HCT116 (cell line): Measurements from ENCODE around the gene NNAT. TPM values are rescaled to one million over a fixed set of nuclear protein-coding genes. Genes with fewer than 3 reads are reported as not detected.

ENCODE experiments used
- ATAC-seq: fragments of 200-7000 bp; cut with Tn5 transposase; 2 replicates; pipeline ENCODE4 v1.9.1; 2020; ENCODE audit warnings: mild to moderate bottlenecking, moderate library complexity
- BruUV-seq: library from RNA; stranded (reverse); fragments of 400-500 nt; replicated peaks from 2 replicates; lab custom pipeline; 2021; lab: Mats Ljungman, UMichigan
- CTCF ChIA-PET: fragments of 300-600 bp; sonication (Branson Sonifier 250); formaldehyde crosslinking; loops from one replicate; lab custom pipeline; 2021; ENCODE audit warnings: antibody characterized with exemption; lab: Charles Lee
- POLR2A ChIA-PET: fragments of 300-600, 350-600 bp; sonication (Branson Sonifier 250); formaldehyde crosslinking; loops from one replicate; lab custom pipeline; 2021; ENCODE audit warnings: antibody characterized with exemption; lab: Charles Lee
- RAD21 ChIA-PET, 2 experiments: fragments of 300-600 bp; sonication (Branson Sonifier 250); formaldehyde crosslinking; loops; one replicate each; lab custom pipeline; 2023; ENCODE audit warnings: low total read pairs in 2 of 2; ENCODE audit not compliant: uncharacterized antibody in 2 of 2, unreplicated experiment in 2 of 2, low non-redundant PET in 1 of 2; lab: Charles Lee
- DNase-seq: peaks from one replicate; pipeline ENCODE4 v3.0.0-alpha.2; 2010; ENCODE audit warnings: low read depth, low spot score
- H2AFZ ChIP-seq: fragments of 200-600 bp; shearing (Covaris generic), sonication (generic); 2 replicates; pipeline ENCODE4 v1.6.1; 2017; ENCODE audit warnings: low read depth, mixed run types, mixed read lengths, antibody characterized with exemption, low read length; ENCODE audit not compliant: poor library complexity, severe bottlenecking
- H3K27ac ChIP-seq: 2 replicates; pipeline ENCODE4 v1.5.1; 2012; ENCODE audit warnings: low read depth, low read length
- H3K27me3 ChIP-seq: fragments of 200-600 bp; sonication (generic); 2 replicates; pipeline ENCODE4 v1.6.1; 2016; ENCODE audit warnings: mixed run types, low read length, mixed read lengths; ENCODE audit not compliant: insufficient read depth
- H3K36me3 ChIP-seq, 2 experiments: fragments of 200-500 bp in 1 of 2; fragments of 200-600 bp in 1 of 2; sonication (Bioruptor generic) in 1 of 2; sonication (generic) in 1 of 2; 2 replicates each; pipeline versions ENCODE4 v1.5.1 to v1.6.1; 2014 to 2016; ENCODE audit warnings: low read length in 2 of 2, inconsistent platforms in 1 of 2, mixed read lengths in 1 of 2, mixed run types in 1 of 2; ENCODE audit not compliant: insufficient read depth in 2 of 2, control insufficient read depth in 1 of 2
- H3K4me1 ChIP-seq, 2 experiments: fragments of 200-600 bp in 1 of 2; sonication (generic) in 1 of 2; 2 replicates each; pipeline versions ENCODE4 v1.5.1 to v1.6.1; 2012 to 2017; ENCODE audit warnings: low read length in 2 of 2, inconsistent platforms in 1 of 2, mild to moderate bottlenecking in 1 of 2, mixed read lengths in 1 of 2, mixed run types in 1 of 2, moderate library complexity in 1 of 2; ENCODE audit not compliant: insufficient read depth in 2 of 2, control insufficient read depth in 1 of 2
- H3K4me2 ChIP-seq: fragments of 200-600 bp; sonication (generic); 2 replicates; pipeline ENCODE4 v1.6.1; 2017; ENCODE audit warnings: mixed run types, low read length, mixed read lengths
- H3K4me3 ChIP-seq, 2 experiments: fragments of 200-600 bp in 1 of 2; sonication (generic) in 1 of 2; replicated peaks in 1 of 2; 2 replicates each; pipeline ENCODE4 v1.5.1; 2011 to 2016; ENCODE audit warnings: low read length in 2 of 2, control low read depth in 1 of 2, low read depth in 1 of 2, mild to moderate bottlenecking in 1 of 2, mixed read lengths in 1 of 2, mixed run types in 1 of 2
- H3K79me2 ChIP-seq: fragments of 200-600 bp; sonication (generic); 2 replicates; pipeline ENCODE4 v1.6.1; 2017; ENCODE audit warnings: mild to moderate bottlenecking, mixed run types, low read length, moderate library complexity, mixed read lengths; ENCODE audit not compliant: insufficient read depth
- H3K9ac ChIP-seq: fragments of 200-600 bp; sonication (generic); 2 replicates; pipeline ENCODE4 v1.6.1; 2016; ENCODE audit warnings: low read length, mixed read lengths
- H3K9me2 ChIP-seq: fragments of 200-600 bp; sonication (generic), shearing (Covaris generic); 2 replicates; pipeline ENCODE4 v1.6.1; 2017; ENCODE audit warnings: mixed run types, mild to moderate bottlenecking, moderate library complexity; ENCODE audit not compliant: insufficient read depth
- H3K9me3 ChIP-seq, 2 experiments: fragments of 200-500 bp in 1 of 2; fragments of 200-600 bp in 1 of 2; sonication (Bioruptor generic) in 1 of 2; sonication (generic) in 1 of 2; 2 replicates each; pipeline ENCODE4 v1.6.1; 2014 to 2017; ENCODE audit warnings: low read length in 2 of 2, mixed read lengths in 2 of 2, inconsistent platforms in 1 of 2, low read depth in 1 of 2, mild to moderate bottlenecking in 1 of 2, mixed run types in 1 of 2, moderate library complexity in 1 of 2; ENCODE audit not compliant: control insufficient read depth in 1 of 2, insufficient read depth in 1 of 2
- H4K20me1 ChIP-seq: fragments of 200-600 bp; sonication (generic), shearing (Covaris generic); 2 replicates; pipeline ENCODE4 v1.6.1; 2017; ENCODE audit warnings: mixed run types, mild to moderate bottlenecking, moderate library complexity; ENCODE audit not compliant: insufficient read depth
- ELF1 ChIP-seq: IDR thresholded peaks from 2 replicates; pipeline ENCODE4 v1.6.1; 2012; ENCODE audit warnings: low read depth, borderline replicate concordance
- EZH2 ChIP-seq: fragments of 200-600 bp; sonication (generic); IDR thresholded peaks from 2 replicates; pipeline ENCODE4 v1.6.1; 2017; ENCODE audit warnings: antibody characterized with exemption, mixed run types
- FOSL1 ChIP-seq: IDR thresholded peaks from 2 replicates; pipeline ENCODE4 v1.6.1; 2012; ENCODE audit warnings: low read depth
- JUND ChIP-seq: IDR thresholded peaks from 2 replicates; pipeline ENCODE4 v1.6.1; 2012
- POLR2A ChIP-seq: IDR thresholded peaks from 2 replicates; pipeline ENCODE4 v1.7.0; 2011; ENCODE audit warnings: borderline replicate concordance; ENCODE audit not compliant: insufficient read depth, insufficient read length; ENCODE audit errors: extremely low read depth
- RAD21 ChIP-seq: IDR thresholded peaks from 2 replicates; pipeline ENCODE4 v1.6.1; 2012; ENCODE audit warnings: low read depth, mild to moderate bottlenecking
- SIN3A ChIP-seq: IDR thresholded peaks from 2 replicates; pipeline ENCODE4 v1.6.1; 2012; ENCODE audit warnings: low read depth
- SP1 ChIP-seq: IDR thresholded peaks from 2 replicates; pipeline ENCODE4 v1.6.1; 2012; ENCODE audit warnings: low read depth
- SRF ChIP-seq: IDR thresholded peaks from 2 replicates; pipeline ENCODE4 v1.6.1; 2012; ENCODE audit warnings: low read depth
- ZFX ChIP-seq: fragments of 450-650 bp; IDR thresholded peaks from 2 replicates; pipeline ENCODE4 v1.6.1; 2017
- intact Hi-C: fragments of 100-400 bp; cut with micrococcal nuclease; formaldehyde crosslinking; loops from 2 replicates; pipeline ENCODE4 v1.10.0; 2022
- total RNA-seq: library from RNA; stranded (reverse); gene quantifications from one replicate; pipeline ENCODE4 v1.2.1, GENCODE V29; 2021; ENCODE audit not compliant: unreplicated experiment
- TF ChIP-seq, protein P1 (sequence below), 3 experiments: fragments of 200-600 bp in 1 of 3; sonication (generic) in 1 of 3; IDR thresholded peaks in 2 of 3; conservative IDR thresholded peaks in 1 of 3; 2 replicates each; pipeline ENCODE4 v1.5.1; 2012 to 2017; ENCODE audit warnings: low read depth in 2 of 3, low read length in 2 of 3, antibody characterized with exemption in 1 of 3, borderline replicate concordance in 1 of 3, control low read depth in 1 of 3, mild to moderate bottlenecking in 1 of 3, mixed read lengths in 1 of 3, mixed run types in 1 of 3, moderate library complexity in 1 of 3; ENCODE audit not compliant: insufficient read depth in 1 of 3
- TF ChIP-seq, protein P2 (sequence below): IDR thresholded peaks from 2 replicates; pipeline ENCODE4 v1.6.1; 2012

Gene NNAT
- total RNA-seq, 1 experiment from 2014 or later = not detected

DNA sequence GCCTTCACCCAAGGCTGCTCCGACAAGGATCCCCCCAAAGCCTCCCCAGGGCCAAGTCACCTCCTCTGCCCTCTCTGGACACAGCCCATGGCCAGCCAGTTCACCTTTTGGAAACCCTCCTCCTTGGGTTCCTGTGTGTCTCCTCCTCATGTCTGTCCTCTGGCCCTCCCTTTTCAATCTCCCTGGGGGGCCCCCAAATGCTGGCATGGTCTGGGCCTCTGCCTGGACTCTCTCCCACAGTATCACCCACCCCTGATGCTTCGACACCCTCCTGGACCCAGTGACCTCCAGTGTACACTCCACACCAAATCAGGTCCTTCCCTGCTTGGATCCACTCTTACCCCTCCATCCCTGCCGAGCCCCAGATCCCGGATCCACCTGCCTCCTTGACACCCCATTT is 46.7 kb upstream of the NNAT start:
- Histone ChIP-seq H3K9me3 (no peaks in the 10 kb centered on the region), H4K20me1 (no peaks in the 10 kb centered on the region), H3K9ac (no peak overlapping the region), H3K36me3 (no peaks in the 10 kb centered on the region), H3K79me2 (no peaks in the 10 kb centered on the region), H3K4me3 (no peak overlapping the region), H3K27ac (no peak overlapping the region), H3K4me1 (no peaks in the 10 kb centered on the region), H3K27me3 (peaks cover 50% of the 10 kb centered on the region), H3K9me2 (no peaks in the 10 kb centered on the region), H2AFZ (no peak overlapping the region)
- BruUV-seq = no TSS peak
- DNase-seq (no peak), ATAC-seq (no peak)
- CTCF ChIA-PET = no interaction called here
- intact Hi-C loops = no loop called here
- RAD21 ChIA-PET = no interaction called here
- TF ChIP-seq JUND (no peak), SIN3A (no peak), SRF (no peak), RAD21 (no peak), FOSL1 (no peak), SP1 (no peak), EZH2 (no peak), POLR2A (no peak), ZFX (no peak), ELF1 (no peak)
- TF ChIP-seq, protein P1, sequence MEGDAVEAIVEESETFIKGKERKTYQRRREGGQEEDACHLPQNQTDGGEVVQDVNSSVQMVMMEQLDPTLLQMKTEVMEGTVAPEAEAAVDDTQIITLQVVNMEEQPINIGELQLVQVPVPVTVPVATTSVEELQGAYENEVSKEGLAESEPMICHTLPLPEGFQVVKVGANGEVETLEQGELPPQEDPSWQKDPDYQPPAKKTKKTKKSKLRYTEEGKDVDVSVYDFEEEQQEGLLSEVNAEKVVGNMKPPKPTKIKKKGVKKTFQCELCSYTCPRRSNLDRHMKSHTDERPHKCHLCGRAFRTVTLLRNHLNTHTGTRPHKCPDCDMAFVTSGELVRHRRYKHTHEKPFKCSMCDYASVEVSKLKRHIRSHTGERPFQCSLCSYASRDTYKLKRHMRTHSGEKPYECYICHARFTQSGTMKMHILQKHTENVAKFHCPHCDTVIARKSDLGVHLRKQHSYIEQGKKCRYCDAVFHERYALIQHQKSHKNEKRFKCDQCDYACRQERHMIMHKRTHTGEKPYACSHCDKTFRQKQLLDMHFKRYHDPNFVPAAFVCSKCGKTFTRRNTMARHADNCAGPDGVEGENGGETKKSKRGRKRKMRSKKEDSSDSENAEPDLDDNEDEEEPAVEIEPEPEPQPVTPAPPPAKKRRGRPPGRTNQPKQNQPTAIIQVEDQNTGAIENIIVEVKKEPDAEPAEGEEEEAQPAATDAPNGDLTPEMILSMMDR (IDR thresholded peaks at IDR 0.05 in 2 of 3, conservative IDR thresholded peaks at IDR 0.05 in 1 of 3; ENCODE audit: borderline replicate concordance in 1 of 3, insufficient read depth in 1 of 3, low read depth in 2 of 3, low read length in 2 of 3) = no peak
- TF ChIP-seq, protein P2, sequence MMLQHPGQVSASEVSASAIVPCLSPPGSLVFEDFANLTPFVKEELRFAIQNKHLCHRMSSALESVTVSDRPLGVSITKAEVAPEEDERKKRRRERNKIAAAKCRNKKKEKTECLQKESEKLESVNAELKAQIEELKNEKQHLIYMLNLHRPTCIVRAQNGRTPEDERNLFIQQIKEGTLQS = no peak
- TF ChIP-seq, all 23 proteins: peak for 0
- H3K4me2 ChIP-seq = no peak overlapping the region
- POLR2A ChIA-PET = no interaction called here
